GM19397 (cell line): ENCODE results near the gene AHCYL1.
A peak's percentile ranks its signal among the peaks of the same experiment; 100 is the strongest.

Source experiments
- ATAC-seq: cut with Tn5 transposase; IDR thresholded peaks from one replicate; pipeline ENCODE4 v1.9.1; 2021; ENCODE audit warnings: mild to moderate bottlenecking, moderate library complexity; ENCODE audit not compliant: unreplicated experiment

Gene AHCYL1

DNA sequence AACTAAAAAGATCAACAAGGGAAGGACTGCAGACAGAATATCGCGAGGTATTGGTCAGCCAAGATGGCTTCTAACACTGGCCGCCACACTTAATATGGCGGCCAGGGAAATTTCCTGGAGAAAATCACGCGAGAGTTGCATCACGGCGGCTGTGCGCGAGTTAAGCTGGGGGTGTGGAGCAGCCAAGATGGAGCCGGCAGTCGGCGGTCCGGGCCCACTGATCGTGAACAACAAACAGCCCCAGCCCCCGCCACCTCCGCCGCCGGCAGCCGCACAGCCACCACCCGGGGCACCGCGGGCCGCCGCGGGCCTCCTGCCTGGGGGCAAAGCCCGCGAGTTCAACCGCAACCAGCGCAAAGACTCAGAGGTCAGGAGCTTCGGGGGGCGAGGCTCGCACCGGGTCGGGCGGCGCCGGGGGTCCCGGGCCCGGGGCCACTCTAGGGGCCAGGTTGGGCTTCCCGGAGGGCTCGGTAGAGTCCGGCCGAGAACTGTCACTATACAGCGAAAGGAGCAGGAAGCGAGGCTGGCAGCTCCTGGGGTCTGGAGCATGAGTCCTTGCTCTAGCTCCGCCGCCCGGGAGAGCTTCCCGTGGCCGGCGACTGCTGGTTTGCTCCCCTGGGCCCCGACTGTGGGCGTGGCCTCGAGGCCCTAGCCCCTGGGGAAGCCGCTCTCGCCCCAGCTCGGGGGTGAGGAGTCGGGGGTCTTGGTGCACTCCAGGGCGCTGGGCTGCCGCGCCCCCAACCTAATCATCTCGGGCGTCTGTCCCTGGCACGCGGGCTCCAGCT lies 50.1 kb downstream of the AHCYL1 start, which contains the start of gene STRIP1:
TSS of gene STRIP1 (plus strand) at position 174 of the 785 bp plus-strand sequence. CDS start at position 188, 14 bp downstream.
- peak; percentile 88 for ATAC-seq

DNA sequence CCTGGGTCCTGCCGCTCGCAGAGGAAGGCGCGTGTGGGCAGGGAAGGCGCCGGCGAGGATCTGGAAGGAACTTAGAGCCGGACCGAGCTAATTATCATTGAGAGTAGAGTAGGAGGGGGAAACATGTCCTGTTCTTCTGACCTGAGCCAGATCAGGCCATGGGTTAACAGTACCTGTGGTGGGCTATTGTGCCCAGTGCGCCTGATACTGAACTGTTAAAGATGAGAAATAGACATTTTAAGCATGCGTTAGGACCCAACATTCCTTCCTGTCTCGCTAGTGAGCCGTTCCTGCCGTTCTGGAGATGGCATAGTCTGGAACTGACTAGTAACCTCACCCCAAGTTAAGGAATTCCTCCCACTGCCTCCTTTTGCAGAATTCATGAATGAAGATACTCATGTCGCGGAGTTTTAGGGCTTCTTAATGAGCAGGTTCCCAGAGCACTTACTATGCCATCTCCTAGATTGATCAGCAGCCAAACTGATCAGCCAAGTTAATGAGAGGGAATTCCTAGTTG lies 50.7 kb downstream of the AHCYL1 start:
- no peak for ATAC-seq

DNA sequence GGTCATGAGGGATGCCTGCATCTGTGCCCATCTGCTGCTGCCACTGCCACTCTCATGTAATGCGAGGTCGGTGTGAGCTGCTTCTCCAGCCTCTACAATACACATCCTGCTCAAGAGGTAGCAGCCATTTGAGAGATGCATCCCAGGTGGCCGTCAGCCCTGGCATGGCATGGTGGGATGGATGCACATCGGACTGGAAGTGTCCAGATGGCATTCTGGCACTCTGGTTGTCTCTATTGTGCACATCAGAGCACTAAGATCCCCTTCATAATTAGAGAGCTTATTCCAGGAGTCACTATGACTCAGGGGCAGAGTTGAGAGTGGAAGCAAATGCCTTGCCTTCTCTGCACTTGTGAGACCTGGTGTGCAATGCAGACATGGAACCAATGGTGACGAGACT lies 53.7 kb downstream of the AHCYL1 start:
- no peak for ATAC-seq

DNA sequence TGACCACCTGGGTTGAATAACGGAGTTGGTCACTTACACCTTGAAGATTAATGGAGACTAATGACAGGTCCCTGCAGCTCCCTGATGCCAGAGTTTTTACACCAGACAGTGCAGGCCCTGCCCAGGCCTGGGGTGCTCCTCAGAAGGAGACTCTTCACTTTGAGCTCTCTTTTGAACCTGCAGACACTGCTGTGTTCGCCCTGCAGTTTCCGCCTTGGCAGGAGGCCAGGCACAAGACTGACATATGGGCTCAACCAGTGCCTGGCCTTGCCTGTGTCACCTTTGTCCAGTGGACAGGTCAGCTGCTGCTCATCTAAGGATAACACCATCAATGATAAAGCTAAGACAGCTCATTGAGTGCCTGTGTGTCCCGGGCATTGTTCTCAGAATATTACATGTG lies 55.1 kb downstream of the AHCYL1 start:
- no peak for ATAC-seq

DNA sequence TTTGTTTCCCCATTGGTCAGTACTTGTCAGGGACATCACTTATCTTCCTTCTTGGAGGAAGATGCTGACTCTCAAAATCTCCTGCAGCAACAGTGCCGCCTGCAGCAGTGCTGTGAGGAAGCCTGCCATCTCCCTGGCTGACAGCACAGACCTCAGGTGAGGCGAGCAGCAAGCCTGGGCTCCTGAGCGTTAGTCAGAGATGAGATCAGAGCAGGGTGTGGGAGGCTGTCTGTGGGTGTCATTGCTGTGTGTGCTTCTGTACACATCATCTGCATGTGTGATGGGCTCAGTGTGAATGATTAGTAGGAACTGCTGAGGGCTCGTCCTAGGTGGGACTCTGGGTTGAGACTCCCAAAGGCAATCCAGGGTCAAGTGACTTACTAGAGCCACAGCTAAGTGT lies 56.0 kb downstream of the AHCYL1 start:
- ATAC-seq: no peak

DNA sequence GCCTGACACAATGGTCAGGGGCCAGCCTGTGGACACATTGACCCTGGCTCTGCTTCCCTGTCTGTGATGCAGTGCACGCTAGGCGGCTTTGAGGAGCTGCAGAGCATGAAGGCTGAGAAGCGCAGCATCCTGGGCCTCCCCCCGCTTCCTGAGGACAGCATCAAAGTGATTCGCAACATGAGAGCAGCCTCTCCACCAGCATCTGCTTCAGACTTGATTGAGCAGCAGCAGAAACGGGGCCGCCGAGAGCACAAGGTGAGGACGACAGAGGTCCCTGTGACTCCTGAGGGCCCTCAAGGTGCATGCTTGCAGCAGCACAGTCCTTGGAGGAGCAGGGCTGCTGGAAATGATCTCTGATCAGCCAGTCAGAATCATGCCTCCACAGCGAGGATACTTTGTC lies 58.5 kb downstream of the AHCYL1 start:
- no peak for ATAC-seq

DNA sequence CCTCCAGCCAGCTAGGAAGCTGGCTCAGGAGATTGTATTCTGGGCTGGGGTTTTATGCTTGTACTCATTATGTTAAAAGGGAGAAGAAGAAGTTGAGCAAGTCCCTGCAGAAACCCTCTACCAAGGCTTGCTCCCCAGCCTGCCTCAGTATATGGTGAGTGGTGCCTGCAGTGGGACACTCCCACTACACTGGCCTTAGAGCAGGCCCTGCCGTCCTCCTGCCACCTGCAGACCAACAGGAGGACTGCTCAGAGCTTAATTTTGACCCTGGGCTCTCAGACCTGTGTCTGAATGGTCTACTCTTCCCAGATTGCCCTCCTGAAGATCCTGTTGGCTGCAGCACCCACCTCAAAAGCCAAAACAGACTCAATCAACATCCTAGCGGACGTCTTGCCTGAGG lies 62.9 kb downstream of the AHCYL1 start:
- ATAC-seq: no peak

DNA sequence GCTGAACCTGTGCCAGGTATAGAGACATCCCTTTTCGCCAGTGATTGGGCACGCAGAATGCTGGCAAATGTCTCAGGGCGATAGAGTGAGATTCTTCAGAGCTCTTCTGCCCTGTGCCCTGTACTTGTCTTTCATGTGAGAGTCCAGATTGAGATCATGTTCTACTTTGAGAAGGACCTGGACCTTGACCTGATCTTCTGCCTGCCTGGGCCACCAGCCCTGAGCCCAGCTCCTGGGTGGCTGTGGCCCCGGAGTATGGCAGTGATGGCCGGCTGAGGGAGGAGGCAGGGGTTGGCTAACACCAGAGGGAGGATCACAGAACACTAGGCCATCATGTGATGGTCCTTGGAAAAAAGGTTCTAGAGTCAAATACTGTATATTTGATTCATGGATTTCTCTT lies 63.7 kb downstream of the AHCYL1 start:
- no peak for ATAC-seq

DNA sequence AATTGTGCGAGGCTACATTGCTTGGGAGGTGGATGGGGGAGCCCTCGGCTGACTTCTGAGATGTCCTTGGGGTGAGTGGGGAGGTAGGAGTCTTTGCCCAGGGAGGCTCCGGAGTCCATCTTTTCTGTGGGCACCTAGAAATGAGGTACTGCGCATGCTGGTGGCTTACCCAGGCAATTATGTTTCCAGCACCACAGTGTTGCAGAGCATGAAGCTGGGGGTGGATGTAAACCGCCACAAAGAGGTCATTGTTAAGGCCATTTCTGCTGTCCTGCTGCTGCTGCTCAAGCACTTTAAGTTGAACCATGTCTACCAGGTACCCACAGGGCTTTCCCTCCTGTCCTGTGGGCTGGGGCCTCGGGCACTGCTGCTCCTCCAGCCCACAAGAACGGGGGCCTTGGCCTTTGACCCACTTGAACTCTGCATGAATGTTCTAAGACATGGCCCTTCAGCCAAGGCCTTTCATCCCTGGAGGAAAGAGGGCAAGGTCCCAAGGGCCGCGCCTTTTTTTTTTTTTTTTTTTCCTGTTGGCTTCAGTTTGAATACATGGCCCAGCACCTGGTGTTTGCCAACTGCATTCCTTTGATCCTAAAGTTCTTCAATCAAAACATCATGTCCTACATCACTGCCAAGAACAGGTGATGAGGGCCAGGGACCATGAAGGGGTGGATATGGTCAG lies 64.5 kb downstream of the AHCYL1 start:
- ATAC-seq: no peak

DNA sequence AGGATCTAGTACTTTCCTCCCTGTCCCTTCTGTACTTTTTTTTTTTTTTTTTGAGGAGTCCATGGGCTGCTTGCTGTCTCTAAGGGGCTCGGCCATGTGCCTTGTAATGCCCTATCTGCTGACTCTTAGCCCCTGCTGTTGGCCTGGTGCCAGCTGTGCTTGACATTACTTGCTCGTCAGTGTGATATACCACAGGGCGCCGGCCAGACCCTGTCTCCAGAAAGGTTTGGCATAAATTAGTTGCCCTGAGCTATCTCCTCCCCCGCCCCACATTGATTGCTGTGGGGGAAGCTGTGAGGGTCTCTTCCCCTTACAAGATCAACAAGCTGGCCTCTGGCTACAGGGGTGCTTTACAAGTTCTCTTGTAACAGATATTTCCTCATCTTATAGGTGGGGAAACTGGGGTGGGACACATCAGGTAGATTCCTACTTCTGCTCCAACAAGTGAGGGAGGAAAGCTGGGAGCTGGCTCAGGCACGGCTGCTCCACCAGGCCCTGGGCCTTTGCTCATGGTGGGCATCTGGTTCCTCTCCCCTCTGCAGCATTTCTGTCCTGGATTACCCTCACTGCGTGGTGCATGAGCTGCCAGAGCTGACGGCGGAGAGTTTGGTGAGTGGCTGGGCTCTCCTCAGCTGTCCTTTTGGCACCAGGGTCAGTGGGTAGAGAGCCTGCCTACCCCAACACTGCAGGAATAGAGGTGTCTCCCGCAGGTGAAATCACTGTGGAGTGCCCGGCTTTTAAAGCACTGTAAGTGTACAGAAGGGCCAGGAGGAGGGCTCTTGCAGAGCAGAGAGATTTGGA lies 65.4 kb downstream of the AHCYL1 start:
- ATAC-seq: no peak

DNA sequence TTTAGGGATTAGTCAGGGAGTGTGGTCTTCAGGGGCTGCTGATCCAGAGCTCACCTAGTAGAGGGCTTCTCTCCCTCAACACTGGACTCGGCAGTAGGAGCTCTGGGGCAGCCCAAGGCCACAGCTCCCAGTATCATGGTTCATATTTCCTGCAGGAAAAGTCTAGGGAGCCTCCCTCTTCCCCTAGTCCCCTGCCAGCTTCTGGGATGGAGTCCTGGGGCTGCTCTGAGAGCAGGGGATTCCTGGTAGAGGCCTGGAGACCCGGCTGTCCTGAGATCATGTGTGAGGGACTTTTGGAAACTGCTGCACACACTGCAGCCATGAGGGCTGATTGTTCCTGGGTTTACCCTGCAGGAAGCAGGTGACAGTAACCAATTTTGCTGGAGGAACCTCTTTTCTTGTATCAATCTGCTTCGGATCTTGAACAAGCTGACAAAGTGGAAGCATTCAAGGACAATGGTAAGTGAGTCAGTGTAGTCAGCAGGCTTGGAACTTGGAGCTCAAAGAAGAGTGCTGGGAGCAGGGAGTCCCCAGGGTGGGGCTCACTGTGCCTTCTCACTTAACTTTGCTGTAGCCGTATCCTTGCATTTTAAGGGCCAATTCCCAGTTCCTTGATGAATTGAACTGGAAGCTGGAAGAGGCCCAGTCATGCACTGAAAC lies 66.2 kb downstream of the AHCYL1 start:
- no peak for ATAC-seq

DNA sequence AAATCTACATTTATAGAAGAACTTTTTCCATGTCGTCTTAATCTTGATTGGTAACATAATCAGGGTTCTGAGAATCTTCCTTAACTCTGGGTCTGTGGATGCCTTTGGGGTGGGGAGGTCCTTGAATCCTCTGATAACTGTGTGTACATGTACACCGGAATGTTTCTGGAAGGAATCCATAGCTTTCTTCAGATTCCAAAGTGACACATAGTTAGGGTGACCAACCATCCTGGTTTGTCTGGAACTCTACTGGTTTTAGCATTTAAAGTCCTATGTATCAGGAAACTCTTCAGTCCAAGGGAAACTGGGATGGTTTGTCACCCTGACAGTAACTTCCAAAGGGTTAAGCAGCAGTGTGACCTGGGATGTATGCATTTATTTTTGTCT lies 66.7 kb downstream of the AHCYL1 start:
- no peak for ATAC-seq

DNA sequence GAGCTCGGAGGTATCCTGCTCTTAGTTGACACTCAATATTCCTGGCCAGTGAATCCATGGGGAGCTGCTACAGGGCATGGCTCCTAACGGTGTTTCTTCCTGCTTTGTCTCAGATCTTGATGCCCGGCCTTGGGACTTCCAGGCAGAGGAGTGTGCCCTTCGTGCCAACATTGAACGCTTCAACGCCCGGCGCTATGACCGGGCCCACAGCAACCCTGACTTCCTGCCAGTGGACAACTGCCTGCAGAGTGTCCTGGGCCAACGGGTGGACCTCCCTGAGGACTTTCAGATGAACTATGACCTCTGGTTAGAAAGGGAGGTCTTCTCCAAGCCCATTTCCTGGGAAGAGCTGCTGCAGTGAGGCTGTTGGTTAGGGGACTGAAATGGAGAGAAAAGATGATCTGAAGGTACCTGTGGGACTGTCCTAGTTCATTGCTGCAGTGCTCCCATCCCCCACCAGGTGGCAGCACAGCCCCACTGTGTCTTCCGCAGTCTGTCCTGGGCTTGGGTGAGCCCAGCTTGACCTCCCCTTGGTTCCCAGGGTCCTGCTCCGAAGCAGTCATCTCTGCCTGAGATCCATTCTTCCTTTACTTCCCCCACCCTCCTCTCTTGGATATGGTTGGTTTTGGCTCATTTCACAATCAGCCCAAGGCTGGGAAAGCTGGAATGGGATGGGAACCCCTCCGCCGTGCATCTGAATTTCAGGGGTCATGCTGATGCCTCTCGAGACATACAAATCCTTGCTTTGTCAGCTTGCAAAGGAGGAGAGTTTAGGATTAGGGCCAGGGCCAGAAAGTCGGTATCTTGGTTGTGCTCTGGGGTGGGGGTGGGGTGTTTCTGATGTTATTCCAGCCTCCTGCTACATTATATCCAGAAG lies 69.2 kb downstream of the AHCYL1 start:
- peak; percentile 58 for ATAC-seq

DNA sequence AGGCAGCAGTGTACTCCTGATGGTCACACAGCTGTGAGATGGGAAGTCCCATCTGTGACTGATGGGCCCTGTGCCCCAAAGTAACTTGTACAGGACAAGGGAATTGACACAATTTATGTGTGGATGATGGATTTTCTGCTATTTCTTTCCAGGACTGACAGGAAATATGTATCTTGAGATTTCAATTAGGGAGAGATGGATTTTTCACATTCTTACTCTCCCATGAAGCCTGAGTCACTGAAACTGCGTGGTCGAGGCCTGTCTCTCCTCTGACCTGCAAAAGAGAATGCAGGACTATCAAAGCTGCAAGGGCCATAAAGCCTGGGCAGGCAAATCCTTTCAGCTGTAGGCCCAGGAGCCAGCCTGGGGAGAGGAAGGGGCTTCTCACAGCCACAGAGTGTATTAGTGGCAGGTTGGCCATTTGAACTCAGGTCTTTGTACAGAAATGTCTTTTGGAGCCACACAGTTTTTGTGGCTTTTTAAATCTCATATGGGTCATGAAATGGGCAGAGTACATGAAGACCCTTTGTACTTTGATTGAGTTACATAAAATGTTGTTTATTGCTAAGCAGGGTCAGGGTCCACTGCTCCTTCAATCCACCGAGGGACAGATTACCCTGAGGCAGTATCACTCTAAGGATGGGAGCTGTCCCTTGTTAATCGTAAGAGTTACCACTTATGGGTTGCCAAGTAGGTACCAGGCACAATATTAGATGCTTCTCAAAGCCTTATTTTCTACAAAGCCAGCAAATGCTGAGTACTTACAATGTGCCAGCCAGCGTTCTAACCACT lies 71.1 kb downstream of the AHCYL1 start:
- no peak for ATAC-seq

DNA sequence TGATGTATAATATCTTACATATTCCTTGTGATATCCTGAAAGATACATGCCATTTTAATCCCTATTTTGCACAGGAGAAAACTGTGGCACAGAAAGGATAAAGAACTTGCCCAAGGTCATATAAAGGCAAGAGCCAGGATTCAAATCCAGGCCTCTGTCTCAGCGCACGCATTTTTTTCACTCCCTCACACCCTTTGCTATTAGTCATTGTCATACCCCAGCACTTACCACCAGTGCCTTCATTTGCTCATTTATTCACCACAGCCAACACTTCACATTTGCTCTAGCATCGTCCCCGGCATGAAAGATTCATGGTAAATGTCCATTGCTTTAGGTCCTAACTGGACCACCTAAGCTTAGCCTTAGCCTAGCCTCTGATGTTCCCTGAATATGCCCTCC lies 71.7 kb downstream of the AHCYL1 start:
- ATAC-seq: no peak

DNA sequence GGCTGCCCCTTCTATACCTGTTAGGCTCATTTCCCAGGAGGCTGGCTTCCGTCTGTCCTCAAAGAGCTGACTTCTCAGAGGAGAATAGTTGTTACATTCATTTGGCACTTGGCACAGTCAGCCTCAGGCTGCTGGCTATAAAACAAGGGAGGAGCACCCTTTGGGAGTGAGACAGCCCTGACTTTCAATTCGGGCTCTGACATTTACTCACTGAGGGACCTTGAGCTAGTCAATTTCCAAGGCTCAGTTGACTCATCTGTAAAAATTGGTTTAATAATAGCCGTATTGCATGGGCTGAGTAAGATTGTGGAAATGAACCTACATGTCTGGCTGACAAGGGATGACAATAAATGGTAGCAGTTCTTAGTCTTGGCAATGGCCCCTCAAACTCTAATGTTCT lies 72.2 kb downstream of the AHCYL1 start:
- ATAC-seq: no peak

DNA sequence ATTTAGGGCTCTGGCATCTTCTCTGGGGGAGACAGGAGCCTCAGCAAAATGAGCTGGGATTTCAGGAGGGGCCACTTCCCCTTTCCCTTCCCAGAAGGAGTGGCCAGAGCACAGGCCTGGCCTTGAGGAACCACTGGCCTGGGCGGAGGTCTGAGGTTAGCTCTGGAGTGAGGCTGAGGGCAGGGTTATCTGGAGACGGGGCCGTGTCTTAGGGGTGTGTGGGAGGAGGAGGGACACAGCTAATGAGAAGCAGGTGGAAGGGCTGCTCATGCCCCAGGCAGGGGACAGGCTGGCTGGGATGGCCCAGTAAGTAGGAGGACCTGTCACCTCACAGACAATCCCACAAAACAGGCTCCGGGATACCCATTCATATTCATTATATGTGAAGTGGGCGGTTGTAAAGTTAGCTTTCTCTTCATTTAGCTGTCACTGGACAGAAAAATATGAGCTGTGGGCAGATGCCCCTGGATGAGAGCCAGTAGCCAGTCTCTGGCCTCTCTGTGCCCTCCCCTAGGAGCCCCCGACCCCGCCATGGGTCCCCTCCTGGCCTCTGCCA lies 73.5 kb downstream of the AHCYL1 start:
- ATAC-seq: no peak

DNA sequence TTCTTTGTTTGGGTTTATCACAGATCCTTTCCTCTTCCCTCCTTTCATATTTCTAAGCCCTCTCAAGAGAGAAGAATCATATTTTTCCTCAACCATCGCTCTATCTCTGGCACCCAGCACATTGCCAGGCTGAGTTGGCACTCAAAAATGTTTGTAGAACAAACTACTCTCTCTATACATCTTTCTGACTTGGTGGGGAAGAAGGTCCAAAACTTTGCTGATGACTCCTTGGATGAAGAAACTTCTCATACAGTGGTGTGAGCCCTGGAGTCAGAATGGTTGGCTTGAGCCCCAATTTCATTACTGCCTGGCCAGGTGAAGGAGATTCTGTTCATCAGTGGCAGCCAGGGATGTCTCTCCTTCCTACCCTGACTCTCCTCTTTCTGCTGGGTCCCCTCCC lies 74.0 kb downstream of the AHCYL1 start:
- ATAC-seq: no peak
